Neural cell (in vitro differentiated cells): ENCODE data around the gene SARS1. TPM values are rescaled to one million over a fixed set of nuclear protein-coding genes. Genes with fewer than 3 reads are reported as not detected.

Experiments
- H2AFZ ChIP-seq: fragments of 200-600, 300-800 bp; sonication (generic), shearing (Covaris generic); 2 replicates; pipeline ENCODE4 v1.6.0; 2014; ENCODE audit warnings: low read depth, mild to moderate bottlenecking, antibody characterized with exemption, low read length, moderate library complexity
- H3F3A ChIP-seq: fragments of 200-600 bp; shearing (Covaris generic); 2 replicates; pipeline ENCODE4 v1.6.1; 2016; ENCODE audit warnings: mild to moderate bottlenecking, moderate library complexity, mixed read lengths, antibody characterized with exemption, low read length; ENCODE audit not compliant: insufficient read depth, poor library complexity, severe bottlenecking
- H3K27ac ChIP-seq: fragments of 200-600, 300-800 bp; sonication (generic), shearing (Covaris generic); 2 replicates; pipeline ENCODE4 v1.5.1; 2014; ENCODE audit warnings: mild to moderate bottlenecking, low read length, moderate library complexity
- H3K27me3 ChIP-seq: fragments of 300-800, 200-600 bp; sonication (generic), shearing (Covaris generic); 2 replicates; pipeline ENCODE4 v1.6.0; 2014; ENCODE audit warnings: mild to moderate bottlenecking, low read depth, low read length, moderate library complexity; ENCODE audit not compliant: insufficient read depth
- H3K36me3 ChIP-seq: fragments of 300-800, 200-600 bp; sonication (generic), shearing (Covaris generic); 2 replicates; pipeline ENCODE4 v1.5.1; 2014; ENCODE audit warnings: mild to moderate bottlenecking, antibody characterized with exemption, low read length, moderate library complexity; ENCODE audit not compliant: insufficient read depth
- H3K4me2 ChIP-seq: fragments of 300-800, 200-600 bp; sonication (generic), shearing (Covaris generic); 2 replicates; pipeline ENCODE4 v1.6.0; 2014; ENCODE audit warnings: mild to moderate bottlenecking, low read length
- H3K4me3 ChIP-seq: fragments of 300-800, 200-600 bp; sonication (generic), shearing (Covaris generic); 2 replicates; pipeline ENCODE4 v1.5.1; 2014; ENCODE audit warnings: mild to moderate bottlenecking, low read length, moderate library complexity
- H3K79me2 ChIP-seq: fragments of 200-600 bp; shearing (Covaris generic); replicated peaks from 2 replicates; pipeline ENCODE4 v1.6.0; 2014; ENCODE audit warnings: mild to moderate bottlenecking, low read length, moderate library complexity; ENCODE audit not compliant: insufficient read depth
- H3K9ac ChIP-seq: fragments of 300-800, 200-600 bp; sonication (generic), shearing (Covaris generic); 2 replicates; pipeline ENCODE4 v1.6.1; 2016; ENCODE audit warnings: mild to moderate bottlenecking, low read length, mixed read lengths
- H3K9me2 ChIP-seq: fragments of 200-600 bp; shearing (Covaris generic); 2 replicates; pipeline ENCODE4 v1.6.1; 2016; ENCODE audit warnings: mild to moderate bottlenecking, low read length, mixed read lengths; ENCODE audit not compliant: insufficient read depth
- H3K9me3 ChIP-seq: fragments of 200-600, 300-800 bp; sonication (generic), shearing (Covaris generic); 2 replicates; pipeline ENCODE4 v1.6.1; 2016; ENCODE audit warnings: mild to moderate bottlenecking, mixed run types, low read length, moderate library complexity, mixed read lengths
- H4K20me1 ChIP-seq: fragments of 200-600 bp; shearing (Covaris generic); 2 replicates; pipeline ENCODE4 v1.6.1; 2016; ENCODE audit warnings: mild to moderate bottlenecking, mixed run types; ENCODE audit not compliant: insufficient read depth
- EP300 ChIP-seq: fragments of 450-650 bp; conservative IDR thresholded peaks from 2 replicates; pipeline ENCODE4 v1.6.1; 2014; ENCODE audit warnings: antibody characterized with exemption, mild to moderate bottlenecking, moderate library complexity; ENCODE audit not compliant: poor library complexity, severe bottlenecking
- EZH2 ChIP-seq: fragments of 200-600, 300-800 bp; shearing (Covaris generic), sonication (generic); IDR thresholded peaks from 2 replicates; pipeline ENCODE4 v1.6.1; 2014; ENCODE audit warnings: antibody characterized with exemption, low read length, borderline replicate concordance, mild to moderate bottlenecking; ENCODE audit not compliant: insufficient read depth, poor library complexity, severe bottlenecking
- MXI1 ChIP-seq: fragments of 450-650 bp; conservative IDR thresholded peaks from 2 replicates; pipeline ENCODE4 v1.6.1; 2014; ENCODE audit warnings: antibody characterized with exemption, mild to moderate bottlenecking; ENCODE audit not compliant: poor library complexity, severe bottlenecking
- POLR2AphosphoS5 ChIP-seq: IDR thresholded peaks from 2 replicates; pipeline ENCODE4 v1.6.1; 2012
- RAD21 ChIP-seq: fragments of 450-650 bp; conservative IDR thresholded peaks from 2 replicates; pipeline ENCODE4 v1.6.1; 2014; ENCODE audit warnings: antibody characterized with exemption, mild to moderate bottlenecking, moderate library complexity
- SMC3 ChIP-seq: fragments of 450-650 bp; conservative IDR thresholded peaks from 2 replicates; pipeline ENCODE4 v1.6.1; 2014; ENCODE audit warnings: antibody characterized with exemption, mild to moderate bottlenecking, moderate library complexity; ENCODE audit not compliant: poor library complexity
- TAF1 ChIP-seq: IDR thresholded peaks from 2 replicates; pipeline ENCODE4 v1.6.1; 2012; ENCODE audit warnings: low read depth
- polyA plus RNA-seq: library from polyadenylated mRNA; depleted of rRNA; stranded (reverse); fragments of >200 nt; gene quantifications from 2 replicates; pipeline ENCODE4 v1.2.3, GENCODE V29; 2014
- TF ChIP-seq, protein P1 (sequence below): fragments of 450-650 bp; IDR thresholded peaks from 2 replicates; pipeline ENCODE4 v1.5.1; 2014; ENCODE audit warnings: antibody characterized with exemption, mild to moderate bottlenecking, moderate library complexity; ENCODE audit not compliant: poor library complexity, severe bottlenecking
- TF ChIP-seq, protein P2 (sequence below): IDR thresholded peaks from 2 replicates; pipeline ENCODE4 v1.6.1; 2012; ENCODE audit warnings: borderline replicate concordance

Gene SARS1
- polyA plus RNA-seq, 1 donor from 2014 or later: 281 TPM

DNA sequence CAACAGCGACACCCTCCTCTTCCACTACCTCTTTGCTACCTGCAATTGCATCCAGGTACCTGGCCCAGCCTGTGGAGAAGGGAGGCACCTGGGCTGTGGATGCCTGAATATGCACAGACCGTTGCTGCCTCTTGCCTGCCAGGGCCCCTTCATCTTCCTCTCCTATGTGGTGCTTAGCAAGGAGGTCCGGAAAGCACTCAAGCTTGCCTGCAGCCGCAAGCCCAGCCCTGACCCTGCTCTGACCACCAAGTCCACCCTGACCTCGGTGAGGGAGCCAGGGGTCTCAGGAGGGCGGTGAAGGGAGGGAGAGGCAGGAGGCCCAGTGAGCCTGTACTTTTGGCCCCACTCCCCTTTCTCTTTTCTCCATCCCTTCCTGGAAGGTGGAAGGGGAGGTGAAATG is 57.7 kb downstream of the SARS1 start:
- Histone ChIP-seq H3K27me3 (no peaks in the 10 kb centered on the region), H3K36me3 (peaks cover 5% of the 10 kb centered on the region), H3K4me3 (no peak overlapping the region), H3K27ac (no peak overlapping the region), H2AFZ (no peak overlapping the region), H3F3A (no peaks in the 10 kb centered on the region), H3K4me2 (no peak overlapping the region), H3K79me2 (no peaks in the 10 kb centered on the region), H3K9me2 (no peaks in the 10 kb centered on the region), H3K9ac (no peak overlapping the region), H4K20me1 (no peaks in the 10 kb centered on the region), H3K9me3 (no peaks in the 10 kb centered on the region)
- TF ChIP-seq EP300: no peak
- TF ChIP-seq RAD21: no peak
- TF ChIP-seq, protein P1, sequence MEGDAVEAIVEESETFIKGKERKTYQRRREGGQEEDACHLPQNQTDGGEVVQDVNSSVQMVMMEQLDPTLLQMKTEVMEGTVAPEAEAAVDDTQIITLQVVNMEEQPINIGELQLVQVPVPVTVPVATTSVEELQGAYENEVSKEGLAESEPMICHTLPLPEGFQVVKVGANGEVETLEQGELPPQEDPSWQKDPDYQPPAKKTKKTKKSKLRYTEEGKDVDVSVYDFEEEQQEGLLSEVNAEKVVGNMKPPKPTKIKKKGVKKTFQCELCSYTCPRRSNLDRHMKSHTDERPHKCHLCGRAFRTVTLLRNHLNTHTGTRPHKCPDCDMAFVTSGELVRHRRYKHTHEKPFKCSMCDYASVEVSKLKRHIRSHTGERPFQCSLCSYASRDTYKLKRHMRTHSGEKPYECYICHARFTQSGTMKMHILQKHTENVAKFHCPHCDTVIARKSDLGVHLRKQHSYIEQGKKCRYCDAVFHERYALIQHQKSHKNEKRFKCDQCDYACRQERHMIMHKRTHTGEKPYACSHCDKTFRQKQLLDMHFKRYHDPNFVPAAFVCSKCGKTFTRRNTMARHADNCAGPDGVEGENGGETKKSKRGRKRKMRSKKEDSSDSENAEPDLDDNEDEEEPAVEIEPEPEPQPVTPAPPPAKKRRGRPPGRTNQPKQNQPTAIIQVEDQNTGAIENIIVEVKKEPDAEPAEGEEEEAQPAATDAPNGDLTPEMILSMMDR: no peak
- no peak for TF ChIP-seq POLR2AphosphoS5
- no peak for TF ChIP-seq SMC3
- no peak for TF ChIP-seq MXI1
- TF ChIP-seq TAF1: no peak

DNA sequence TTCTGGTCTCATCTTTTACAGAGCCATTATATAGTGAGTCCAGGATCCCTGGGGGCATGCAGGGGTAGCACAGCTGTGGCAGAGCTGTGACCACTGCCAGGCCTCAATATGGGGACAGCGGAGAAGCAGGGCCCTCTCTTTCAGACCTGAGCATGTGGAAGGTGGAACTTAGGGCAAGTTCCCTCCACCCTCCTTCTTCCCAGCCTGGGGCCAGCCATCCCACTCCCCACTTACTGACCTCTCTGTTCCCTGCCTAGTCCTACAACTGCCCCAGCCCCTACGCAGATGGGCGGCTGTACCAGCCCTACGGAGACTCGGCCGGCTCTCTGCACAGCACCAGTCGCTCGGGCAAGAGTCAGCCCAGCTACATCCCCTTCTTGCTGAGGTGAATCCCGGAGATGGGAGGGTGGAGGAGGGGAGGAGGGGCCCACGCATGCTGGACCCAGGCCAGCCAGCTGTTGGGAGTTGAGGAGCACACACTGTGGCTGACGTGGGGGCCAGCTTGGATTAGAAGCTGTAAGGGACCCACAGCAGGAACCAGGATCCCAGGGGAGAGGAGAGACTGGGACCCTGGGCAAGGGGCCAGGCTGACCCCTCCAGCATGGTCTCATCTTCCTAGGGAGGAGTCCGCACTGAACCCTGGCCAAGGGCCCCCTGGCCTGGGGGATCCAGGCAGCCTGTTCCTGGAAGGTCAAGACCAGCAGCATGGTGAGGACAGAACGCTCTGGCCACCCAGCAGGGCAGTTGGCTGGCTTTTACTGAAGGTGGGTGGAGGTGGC is 58.5 kb downstream of the SARS1 start:
- H3K27ac ChIP-seq: no peak overlapping the region
- H2AFZ ChIP-seq: no peak overlapping the region
- no peaks in the 10 kb centered on the region for H3K9me3 ChIP-seq
- TF ChIP-seq POLR2AphosphoS5 (no peak), EP300 (no peak), SMC3 (no peak), EZH2 (no peak)
- TF ChIP-seq, protein P2, sequence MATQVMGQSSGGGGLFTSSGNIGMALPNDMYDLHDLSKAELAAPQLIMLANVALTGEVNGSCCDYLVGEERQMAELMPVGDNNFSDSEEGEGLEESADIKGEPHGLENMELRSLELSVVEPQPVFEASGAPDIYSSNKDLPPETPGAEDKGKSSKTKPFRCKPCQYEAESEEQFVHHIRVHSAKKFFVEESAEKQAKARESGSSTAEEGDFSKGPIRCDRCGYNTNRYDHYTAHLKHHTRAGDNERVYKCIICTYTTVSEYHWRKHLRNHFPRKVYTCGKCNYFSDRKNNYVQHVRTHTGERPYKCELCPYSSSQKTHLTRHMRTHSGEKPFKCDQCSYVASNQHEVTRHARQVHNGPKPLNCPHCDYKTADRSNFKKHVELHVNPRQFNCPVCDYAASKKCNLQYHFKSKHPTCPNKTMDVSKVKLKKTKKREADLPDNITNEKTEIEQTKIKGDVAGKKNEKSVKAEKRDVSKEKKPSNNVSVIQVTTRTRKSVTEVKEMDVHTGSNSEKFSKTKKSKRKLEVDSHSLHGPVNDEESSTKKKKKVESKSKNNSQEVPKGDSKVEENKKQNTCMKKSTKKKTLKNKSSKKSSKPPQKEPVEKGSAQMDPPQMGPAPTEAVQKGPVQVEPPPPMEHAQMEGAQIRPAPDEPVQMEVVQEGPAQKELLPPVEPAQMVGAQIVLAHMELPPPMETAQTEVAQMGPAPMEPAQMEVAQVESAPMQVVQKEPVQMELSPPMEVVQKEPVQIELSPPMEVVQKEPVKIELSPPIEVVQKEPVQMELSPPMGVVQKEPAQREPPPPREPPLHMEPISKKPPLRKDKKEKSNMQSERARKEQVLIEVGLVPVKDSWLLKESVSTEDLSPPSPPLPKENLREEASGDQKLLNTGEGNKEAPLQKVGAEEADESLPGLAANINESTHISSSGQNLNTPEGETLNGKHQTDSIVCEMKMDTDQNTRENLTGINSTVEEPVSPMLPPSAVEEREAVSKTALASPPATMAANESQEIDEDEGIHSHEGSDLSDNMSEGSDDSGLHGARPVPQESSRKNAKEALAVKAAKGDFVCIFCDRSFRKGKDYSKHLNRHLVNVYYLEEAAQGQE: no peak
- no peaks in the 10 kb centered on the region for H3K27me3 ChIP-seq
- no peaks in the 10 kb centered on the region for H4K20me1 ChIP-seq
- no peak overlapping the region for H3K9ac ChIP-seq
- H3K36me3 ChIP-seq: peaks cover 5% of the 10 kb centered on the region
- no peaks in the 10 kb centered on the region for H3K79me2 ChIP-seq
- H3K4me3 ChIP-seq: no peak overlapping the region
- no peaks in the 10 kb centered on the region for H3F3A ChIP-seq
- H3K9me2 ChIP-seq: no peaks in the 10 kb centered on the region
- no peak overlapping the region for H3K4me2 ChIP-seq
